Islet of Langerhans (tissue), 1 donor: ENCODE results near the gene RRM2.

ENCODE experiments used
- FAIRE-seq: peaks from one replicate; lab custom pipeline; 2011; peaks lifted over from hg19 to GRCh38; lab: Jason Lieb, UNC

The RRM2 gene

DNA sequence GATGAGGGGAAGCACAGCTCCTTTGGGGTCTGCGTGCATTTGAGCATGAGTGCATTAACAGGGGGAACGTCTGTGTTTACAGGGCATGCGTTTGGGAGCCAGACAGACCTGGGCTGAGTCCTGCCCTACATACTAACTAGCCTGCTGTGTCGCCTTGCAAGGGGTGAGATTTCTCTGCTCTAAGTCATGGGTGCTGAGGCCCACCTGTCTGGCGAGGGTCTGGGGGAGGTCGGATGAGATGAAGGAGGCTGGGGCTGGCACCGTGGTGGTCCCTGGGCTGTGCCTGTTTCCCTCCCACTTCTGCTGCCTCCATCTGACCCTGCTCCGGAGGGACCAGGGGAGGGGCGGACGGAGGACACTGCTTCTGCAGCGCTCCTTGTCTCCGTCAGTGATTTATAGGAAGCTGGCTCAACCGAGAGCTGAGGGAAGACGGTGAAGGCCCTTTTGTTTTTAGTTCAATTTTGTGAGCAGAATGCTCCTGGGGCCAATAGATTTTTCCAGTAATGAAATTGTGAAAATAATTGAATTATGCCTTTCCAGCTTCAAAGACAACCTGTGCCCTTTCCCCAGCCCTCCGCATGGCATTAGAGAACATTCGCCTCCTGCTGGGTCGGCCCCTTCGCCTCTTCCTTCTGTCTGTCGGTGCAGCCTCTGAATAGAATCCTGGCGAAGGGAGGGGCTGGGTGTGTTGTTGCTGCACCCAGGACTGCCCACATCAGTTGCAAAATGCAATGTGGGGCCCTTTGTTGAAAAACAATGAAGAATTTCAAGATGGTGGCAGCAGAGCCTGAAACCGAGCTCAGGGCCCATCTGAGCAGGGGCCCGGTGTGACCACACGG is 49.7 kb downstream of the RRM2 start:
- no peak for FAIRE-seq

DNA sequence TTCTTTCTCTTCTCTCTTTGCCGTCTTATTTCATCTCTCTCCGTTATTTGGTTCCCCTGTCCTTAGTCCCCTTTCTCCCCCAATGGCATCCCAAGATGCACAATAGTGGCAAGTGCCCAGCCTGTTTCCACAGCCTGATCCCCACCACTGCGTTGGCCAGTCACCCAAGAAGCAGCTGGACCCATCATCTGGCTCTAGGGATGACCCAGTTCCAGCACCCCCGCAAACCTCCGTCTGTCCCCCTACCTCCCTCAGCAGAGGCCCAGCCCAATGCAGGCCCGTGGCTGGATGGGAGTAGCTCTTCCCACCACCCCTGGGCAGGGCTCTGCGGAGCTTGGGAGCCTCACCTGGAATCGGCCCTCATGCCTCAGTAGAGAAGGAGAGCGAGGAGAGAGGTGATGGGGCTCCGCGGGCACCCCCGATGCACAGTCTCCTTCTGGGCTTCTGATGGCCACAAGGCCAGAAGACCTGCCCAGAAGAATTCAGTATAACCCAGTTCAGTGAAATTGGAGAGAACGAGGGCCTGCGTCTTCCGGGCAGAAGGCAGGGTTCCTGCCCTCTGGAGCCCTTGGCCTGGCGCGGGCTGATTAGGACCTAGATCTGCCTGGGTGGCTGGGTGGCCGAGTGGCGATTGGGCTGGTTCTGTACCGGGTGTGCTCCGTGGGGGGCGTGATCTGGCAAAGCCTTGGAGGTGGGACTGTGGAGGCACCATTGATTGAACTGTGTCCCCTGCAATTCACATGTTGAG is 50.9 kb downstream of the RRM2 start:
- no peak for FAIRE-seq

DNA sequence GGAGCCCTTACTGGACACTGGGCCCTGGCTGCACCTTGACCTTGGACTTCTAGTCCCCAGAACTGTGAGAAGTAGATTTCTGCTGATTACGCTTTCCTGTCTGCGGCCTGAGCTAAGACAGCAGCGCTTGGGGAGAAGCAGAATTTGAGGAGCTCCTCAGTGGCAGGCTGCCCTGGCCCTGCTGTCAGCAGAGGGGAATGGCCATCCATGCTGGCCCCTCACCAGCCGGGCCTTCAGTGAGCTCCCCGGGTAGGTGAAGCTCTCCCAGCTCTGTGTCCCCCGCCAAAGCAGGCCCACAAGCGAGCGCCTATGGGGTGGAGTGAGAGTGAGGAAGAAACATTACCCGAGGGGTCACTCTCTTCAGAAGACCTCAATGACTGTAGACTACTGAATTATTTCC is 51.6 kb downstream of the RRM2 start:
- FAIRE-seq = no peak

DNA sequence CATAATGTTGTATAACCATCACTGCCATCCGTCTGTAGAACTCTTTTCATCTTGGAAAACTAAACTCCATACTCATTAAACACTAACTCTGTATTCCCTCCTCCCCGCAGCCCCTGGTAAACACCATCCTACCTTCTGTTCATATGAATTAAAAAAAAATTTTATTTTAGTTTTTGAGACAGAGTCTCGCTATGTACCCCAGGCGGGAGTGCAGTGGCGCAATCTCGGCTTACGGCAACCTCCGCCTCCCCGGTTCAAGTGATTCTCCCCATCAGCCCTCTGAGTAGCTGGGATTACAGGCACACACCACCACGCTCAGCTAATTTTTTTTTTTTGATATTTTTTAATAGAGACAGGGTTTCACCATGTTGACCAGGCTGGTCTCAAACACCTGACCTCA is 52.9 kb downstream of the RRM2 start:
- no peak for FAIRE-seq

GRCh38 chr2:10178751-10179150 is 56.2 kb downstream of the RRM2 start:
- no peak for FAIRE-seq

DNA sequence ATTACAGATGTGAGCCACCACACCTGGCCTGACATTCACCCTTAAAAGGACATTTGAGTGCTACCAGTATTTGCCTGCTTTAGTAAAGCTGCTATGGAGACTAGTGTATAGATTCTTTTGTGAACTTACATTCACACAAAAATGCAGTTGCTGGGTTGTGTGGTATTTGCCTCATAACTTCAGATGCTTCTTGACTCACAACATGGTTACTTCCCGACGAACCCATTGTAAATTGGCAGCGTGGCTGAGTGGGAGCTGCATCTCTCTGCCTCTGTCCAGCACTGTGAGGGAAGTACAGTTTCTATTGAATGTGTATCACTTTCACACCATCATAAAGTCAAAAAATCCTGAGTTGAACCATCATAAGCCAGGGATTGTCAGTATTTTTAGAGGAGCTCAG is 56.9 kb downstream of the RRM2 start:
- FAIRE-seq = no peak

DNA sequence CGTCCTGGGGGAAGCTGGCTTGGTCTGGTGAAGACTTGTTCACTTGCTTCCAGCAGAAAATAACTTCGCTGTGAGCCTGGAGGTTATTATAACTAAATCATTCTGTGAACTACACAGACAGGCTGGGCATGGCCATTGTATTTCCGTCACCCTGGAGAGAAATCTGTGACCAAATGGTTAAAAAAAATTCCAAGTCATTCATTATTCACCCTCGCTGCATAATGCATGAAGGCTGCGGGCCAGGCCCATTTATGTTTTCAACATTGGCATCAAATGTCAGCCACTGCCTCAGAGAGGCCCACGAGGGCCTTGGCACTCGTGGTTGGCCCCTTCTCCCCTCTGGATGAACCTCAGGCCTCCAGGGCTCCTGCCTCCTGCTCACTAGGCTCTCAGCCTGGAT is 57.7 kb downstream of the RRM2 start:
- no peak for FAIRE-seq
